GM19035 (cell line): ENCODE results near the gene NACA.
"Not testable (repeated sequence)": the region's sequence is repeated elsewhere in the genome, so short reads cannot be mapped to it uniquely, and the experiment has no call there.

Experiments
- ATAC-seq: cut with Tn5 transposase; IDR thresholded peaks from one replicate; pipeline ENCODE4 v1.9.1; 2021; ENCODE audit not compliant: unreplicated experiment

The NACA gene

GRCh38 chr12:56725723-56726102, 614 bp upstream of the NACA start:
- no peak for ATAC-seq

- ATAC-seq, result no peak
These were observed 463 bp downstream of the NACA start for GRCh38 chr12:56724701-56724971.

- no peak for ATAC-seq
These were observed 1.0 kb downstream of the NACA start for GRCh38 chr12:56723889-56724700.

GRCh38 chr12:56723352-56723751, 1.7 kb downstream of the NACA start:
- no peak for ATAC-seq

GRCh38 chr12:56722832-56723231, 2.3 kb downstream of the NACA start:
- no peak for ATAC-seq

- ATAC-seq, result no peak
These were observed 3.4 kb downstream of the NACA start for GRCh38 chr12:56721721-56722120.

GRCh38 chr12:56721216-56721615, 3.9 kb downstream of the NACA start:
- no peak for ATAC-seq

- no peak for ATAC-seq
These were observed 4.4 kb downstream of the NACA start for GRCh38 chr12:56720731-56721151.

- ATAC-seq, result no peak
These were observed 6.0 kb downstream of the NACA start for GRCh38 chr12:56719056-56719455.

- ATAC-seq, result no peak
These were observed 6.5 kb downstream of the NACA start for GRCh38 chr12:56718636-56719035.

GRCh38 chr12:56718149-56718548, 7.0 kb downstream of the NACA start:
- no peak for ATAC-seq

GRCh38 chr12:56716933-56717880, 7.9 kb downstream of the NACA start:
- ATAC-seq, result no peak

- ATAC-seq, result no peak
These were observed 8.6 kb downstream of the NACA start for GRCh38 chr12:56716458-56716857.

- ATAC-seq, result no peak
These were observed 9.3 kb downstream of the NACA start for GRCh38 chr12:56715798-56716197.

- no peak for ATAC-seq
These were observed 10.6 kb downstream of the NACA start for GRCh38 chr12:56714431-56714929.

GRCh38 chr12:56713345-56713744, 11.8 kb downstream of the NACA start:
- ATAC-seq, result no peak

- no peak for ATAC-seq
These were observed 15.2 kb downstream of the NACA start for GRCh38 chr12:56709759-56710376.

GRCh38 chr12:56704522-56704921, 20.6 kb downstream of the NACA start:
- ATAC-seq, result not testable (repeated sequence)

- ATAC-seq, result no peak
These were observed 26.0 kb downstream of the NACA start for GRCh38 chr12:56699020-56699661.

- no peak for ATAC-seq
These were observed 29.6 kb downstream of the NACA start for GRCh38 chr12:56695327-56696101.
